Amniotic epithelial cell (primary cell): ENCODE measurements around the gene SMIM10L1.

ENCODE experiments used
- DNase-seq: peaks from one replicate; pipeline ENCODE4 v3.0.0-alpha.2; 2010; ENCODE audit warnings: low read depth

The SMIM10L1 gene

GRCh38 chr12:11171145-11171968 lies at the start of gene SMIM10L1:
Gene SMIM10L1 (plus strand): TSS chr12:11171194. CDS start chr12:11171357, 163 bp downstream.
- DNase-seq: peak; percentile 92

GRCh38 chr12:11130382-11130781 lies 40.6 kb upstream of the SMIM10L1 start:
- no peak for DNase-seq

- DNase-seq: no peak
Measured at GRCh38 chr12:11130999-11131398, 40.0 kb upstream of the SMIM10L1 start.

- DNase-seq: no peak
Measured at GRCh38 chr12:11133162-11133561, 37.8 kb upstream of the SMIM10L1 start.

- no peak for DNase-seq
Measured at GRCh38 chr12:11133816-11134215, 37.2 kb upstream of the SMIM10L1 start.

- no peak for DNase-seq
Measured at GRCh38 chr12:11134305-11134704, 36.7 kb upstream of the SMIM10L1 start, which contains the start of gene TAS2R30. Gene TAS2R30 (minus strand): TSS chr12:11134644. CDS start chr12:11134244, 400 bp downstream.

GRCh38 chr12:11136075-11136474 lies 34.9 kb upstream of the SMIM10L1 start:
- DNase-seq: no peak

GRCh38 chr12:11143352-11143751 lies 27.6 kb upstream of the SMIM10L1 start:
- no peak for DNase-seq

- no peak for DNase-seq
Measured at GRCh38 chr12:11144297-11144696, 26.7 kb upstream of the SMIM10L1 start.

GRCh38 chr12:11147420-11147819 lies 23.6 kb upstream of the SMIM10L1 start:
- DNase-seq: no peak

- no peak for DNase-seq
Measured at GRCh38 chr12:11150832-11151231, 20.2 kb upstream of the SMIM10L1 start.

- DNase-seq: no peak
Measured at GRCh38 chr12:11152725-11153124, 18.3 kb upstream of the SMIM10L1 start.

GRCh38 chr12:11154400-11154925 lies 16.5 kb upstream of the SMIM10L1 start:
- DNase-seq: no peak

GRCh38 chr12:11158885-11159444 lies 12.0 kb upstream of the SMIM10L1 start:
- DNase-seq: no peak

- no peak for DNase-seq
Measured at GRCh38 chr12:11162502-11162901, 8.5 kb upstream of the SMIM10L1 start.

GRCh38 chr12:11164384-11164783 lies 6.6 kb upstream of the SMIM10L1 start:
- DNase-seq: no peak

GRCh38 chr12:11166300-11166699 lies 4.7 kb upstream of the SMIM10L1 start:
- no peak for DNase-seq

GRCh38 chr12:11170810-11171144 lies 217 bp upstream of the SMIM10L1 start:
- DNase-seq: no peak

GRCh38 chr12:11171969-11172675 lies 1.1 kb downstream of the SMIM10L1 start:
- peak; percentile 33 for DNase-seq

GRCh38 chr12:11174022-11174421 lies 3.0 kb downstream of the SMIM10L1 start:
- DNase-seq: no peak

- DNase-seq: no peak
Measured at GRCh38 chr12:11178250-11178649, 7.3 kb downstream of the SMIM10L1 start.

- peak; percentile 10 for DNase-seq
Measured at GRCh38 chr12:11182529-11182928, 11.5 kb downstream of the SMIM10L1 start.

- no peak for DNase-seq
Measured at GRCh38 chr12:11183011-11183410, 12.0 kb downstream of the SMIM10L1 start.
